ENCODE data around the gene PROM2.

Gene PROM2

GRCh38 chr2:95329891-95330793 is 55.9 kb downstream of the PROM2 start:
- peak; percentile 61 for DNase-seq
- in situ Hi-C loops (cut with HindIII; ENCODE audit: low pct_ligation_motif_present, low pct_unique_long_range_greater_than_20kb, low sequenced_read_pairs): no loop called here

- in situ Hi-C loops (cut with HindIII; ENCODE audit: low pct_ligation_motif_present, low pct_unique_long_range_greater_than_20kb, low sequenced_read_pairs): no loop called here
Measured at GRCh38 chr2:95330794-95331338, 56.6 kb downstream of the PROM2 start.

GRCh38 chr2:95331606-95332005 is 57.4 kb downstream of the PROM2 start:
- no peak for DNase-seq

More at GRCh38 chr2:95330794-95331338, 56.6 kb downstream of the PROM2 start:
- no peak for DNase-seq

GRCh38 chr2:95332036-95332435 is 57.8 kb downstream of the PROM2 start:
- in situ Hi-C loops (cut with HindIII; ENCODE audit: low pct_ligation_motif_present, low pct_unique_long_range_greater_than_20kb, low sequenced_read_pairs): no loop called here
- no peak for DNase-seq

More at GRCh38 chr2:95331606-95332005, 57.4 kb downstream of the PROM2 start:
- in situ Hi-C loops (cut with HindIII; ENCODE audit: low pct_ligation_motif_present, low pct_unique_long_range_greater_than_20kb, low sequenced_read_pairs): no loop called here

- DNase-seq: no peak
- in situ Hi-C loops (cut with HindIII; ENCODE audit: low pct_ligation_motif_present, low pct_unique_long_range_greater_than_20kb, low sequenced_read_pairs): no loop called here
Measured at GRCh38 chr2:95333056-95333455, 58.8 kb downstream of the PROM2 start.

GRCh38 chr2:95333888-95334338 is 59.7 kb downstream of the PROM2 start:
- DNase-seq: peak; percentile 99
- in situ Hi-C loops (cut with HindIII; ENCODE audit: low pct_ligation_motif_present, low pct_unique_long_range_greater_than_20kb, low sequenced_read_pairs): no loop called here

GRCh38 chr2:95334916-95335641 is 60.8 kb downstream of the PROM2 start:
- in situ Hi-C loops (cut with HindIII; ENCODE audit: low pct_ligation_motif_present, low pct_unique_long_range_greater_than_20kb, low sequenced_read_pairs): no loop called here
- DNase-seq: no peak

GRCh38 chr2:95336406-95336805 is 62.2 kb downstream of the PROM2 start:
- no peak for DNase-seq
- in situ Hi-C loops (cut with HindIII; ENCODE audit: low pct_ligation_motif_present, low pct_unique_long_range_greater_than_20kb, low sequenced_read_pairs): no loop called here

GRCh38 chr2:95337829-95338228 is 63.6 kb downstream of the PROM2 start:
- in situ Hi-C loops (cut with HindIII; ENCODE audit: low pct_ligation_motif_present, low pct_unique_long_range_greater_than_20kb, low sequenced_read_pairs): no loop called here
- DNase-seq: no peak

Data from ACHN (cell line).